OCI-LY7 (cell line): Measurements from ENCODE around the gene ABHD12.

ENCODE experiments used
- CTCF ChIP-seq: fragments of 200-600 bp; sonication (generic); conservative IDR thresholded peaks from 2 replicates; pipeline ENCODE4 v1.5.1; 2014; ENCODE audit warnings: mild to moderate bottlenecking, antibody characterized with exemption, low read length, moderate library complexity, mixed read lengths
- EZH2phosphoT487 ChIP-seq: fragments of 200-600 bp; sonication (generic); IDR thresholded peaks from 2 replicates; pipeline ENCODE4 v1.6.1; 2018; ENCODE audit warnings: low read depth, borderline replicate concordance, mild to moderate bottlenecking, mixed run types, antibody characterized with exemption, low read length, moderate library complexity, mixed read lengths

- TF ChIP-seq CTCF (no peak), EZH2phosphoT487 (no peak)
Observed at GRCh38 chr20:25340380-25340779, 50.3 kb downstream of the ABHD12 start.
